Kidney (tissue), 14 donors: Measurements from ENCODE around the gene SNAP47. TPM values are rescaled to one million over a fixed set of nuclear protein-coding genes. Genes with fewer than 3 reads are reported as not detected.

Experiments
- DNase-seq, 5 donors: peaks; one replicate each; pipeline ENCODE4 v3.0.0-alpha.2; 2013 to 2020
- FAIRE-seq: peaks from 2 replicates; lab custom pipeline; 2012; peaks lifted over from hg19 to GRCh38; lab: Jason Lieb, UNC
- H3K27ac ChIP-seq, 2 donors: one replicate each; pipeline ENCODE4 v1.7.0; 2013; ENCODE audit warnings: low read depth in 2 of 2, low read length in 2 of 2, inconsistent platforms in 1 of 2
- H3K27me3 ChIP-seq: one replicate; pipeline ENCODE4 v1.7.1; 2013; ENCODE audit warnings: low read length, inconsistent platforms; ENCODE audit not compliant: control insufficient read depth, insufficient read depth
- H3K36me3 ChIP-seq, 3 donors: one replicate each; pipeline versions ENCODE4 v1.7.0 to v1.7.1; 2013; ENCODE audit warnings: low read length in 3 of 3, control low read depth in 1 of 3, inconsistent platforms in 1 of 3; ENCODE audit not compliant: insufficient read depth in 3 of 3, control insufficient read depth in 2 of 3
- H3K4me1 ChIP-seq, 3 donors: one replicate each; pipeline versions ENCODE4 v1.7.0 to v1.7.1; 2013; ENCODE audit warnings: low read length in 3 of 3, inconsistent platforms in 1 of 3, low read depth in 1 of 3; ENCODE audit not compliant: control insufficient read depth in 2 of 3, insufficient read depth in 2 of 3
- H3K4me3 ChIP-seq, 3 donors: one replicate each; pipeline versions ENCODE4 v1.7.0 to v1.8.1; 2013; ENCODE audit warnings: low read length in 3 of 3, control low read depth in 1 of 3, inconsistent platforms in 1 of 3
- H3K9ac ChIP-seq, 3 donors: one replicate each; pipeline versions ENCODE4 v1.7.0 to v1.7.1; 2013; ENCODE audit warnings: low read length in 3 of 3, control low read depth in 1 of 3, inconsistent platforms in 1 of 3
- H3K9me3 ChIP-seq, 3 donors: one replicate each; pipeline versions ENCODE4 v1.7.0 to v1.7.1; 2013; ENCODE audit warnings: low read length in 3 of 3, control low read depth in 1 of 3, inconsistent platforms in 1 of 3; ENCODE audit not compliant: control insufficient read depth in 2 of 3, insufficient read depth in 1 of 3
- CTCF ChIP-seq: IDR thresholded peaks from 3 replicates; pipeline ENCODE4 v1.5.1; 2012; ENCODE audit warnings: mild to moderate bottlenecking, moderate library complexity, borderline replicate concordance; ENCODE audit not compliant: insufficient read depth; ENCODE audit errors: extremely low read depth
- intact Hi-C: fragments of 100-400 bp; cut with DNase I; formaldehyde crosslinking; loops from one replicate; pipeline ENCODE4 v1.11.1; 2022
- polyA plus RNA-seq: library from polyadenylated mRNA; stranded (reverse); fragments of 350-450 nt; fragmentation: Illumina TruSeq; extraction: RNeasy Lipid Tissue Mini Kit (QIAGEN cat#74804); gene quantifications from one replicate; pipeline ENCODE4 v1.2.3, GENCODE V29; 2014; ENCODE audit warnings: low read depth, low replicate concordance; ENCODE audit not compliant: insufficient read depth
- total RNA-seq: library from RNA; stranded (reverse); fragmentation: NEBNext Ultra II Directional; extraction: Animal tissue kit (Norgen Biotek cat#: 25700); gene quantifications from one replicate; pipeline ENCODE4 v1.2.1, GENCODE V29; 2021
- donor health status: control.
- donor health status: control.
- donor health status: control.
- donor health status: control.
- donor health status: control.
- donor health status: DM: yes; HTN: yes; CAD: no.
- donor health status: Normal renal cell carcinoma (clear cell type).

Gene SNAP47
- total and polyA plus RNA-seq, 2 donors from 2014 or later: 31.6 to 32.4 TPM

- Histone ChIP-seq H3K27ac (no peak overlapping the region), H3K9me3 (no peaks in the 10 kb centered on the region), H3K9ac (no peak overlapping the region), H3K4me1 (no peaks in the 10 kb centered on the region), H3K27me3 (no peaks in the 10 kb centered on the region), H3K36me3 (no peaks in the 10 kb centered on the region), H3K4me3 (no peak overlapping the region)
- no peak for FAIRE-seq
- no peak for TF ChIP-seq CTCF
- peak in 2 of 5 donors; percentile 65 to 67 for DNase-seq
- intact Hi-C loops: no loop called here
Measured at GRCh38 chr1:227794817-227795192, 59.6 kb downstream of the SNAP47 start.

- no peak for TF ChIP-seq CTCF
- H3K4me3 ChIP-seq: no peak overlapping the region
- no peak for FAIRE-seq
- DNase-seq: peak in 1 of 5 donors; percentile 43
- no peak overlapping the region for H3K27ac ChIP-seq
- intact Hi-C loops: no loop called here
- no peaks in the 10 kb centered on the region for H3K4me1 ChIP-seq
- no peaks in the 10 kb centered on the region for H3K36me3 ChIP-seq
- no peaks in the 10 kb centered on the region for H3K9me3 ChIP-seq
- H3K27me3 ChIP-seq: no peaks in the 10 kb centered on the region
- H3K9ac ChIP-seq: no peak overlapping the region
Measured at GRCh38 chr1:227795732-227796131, 60.5 kb downstream of the SNAP47 start.

- H3K9me3 ChIP-seq: no peaks in the 10 kb centered on the region
- no peak overlapping the region for H3K4me3 ChIP-seq
- no peaks in the 10 kb centered on the region for H3K4me1 ChIP-seq
- intact Hi-C loops: no loop called here
- H3K27me3 ChIP-seq: no peaks in the 10 kb centered on the region
- H3K27ac ChIP-seq: no peak overlapping the region
- H3K36me3 ChIP-seq: no peaks in the 10 kb centered on the region
- DNase-seq: no peak
- H3K9ac ChIP-seq: no peak overlapping the region
- no peak for FAIRE-seq
- TF ChIP-seq CTCF: no peak
Measured at GRCh38 chr1:227796359-227796915, 61.2 kb downstream of the SNAP47 start.

GRCh38 chr1:227797144-227797543, 61.9 kb downstream of the SNAP47 start:
- H3K27me3 ChIP-seq: no peaks in the 10 kb centered on the region
- no peak overlapping the region for H3K9ac ChIP-seq
- FAIRE-seq (no peak), DNase-seq (no peak)
- TF ChIP-seq CTCF: no peak
- no peaks in the 10 kb centered on the region for H3K9me3 ChIP-seq
- H3K4me1 ChIP-seq: no peaks in the 10 kb centered on the region
- H3K27ac ChIP-seq: no peak overlapping the region
- intact Hi-C loops: no loop called here
- no peak overlapping the region for H3K4me3 ChIP-seq
- H3K36me3 ChIP-seq: no peaks in the 10 kb centered on the region
